Endodermal cell (in vitro differentiated cells): Measurements from ENCODE around the gene ERVH48-1. TPM values are rescaled to one million over a fixed set of nuclear protein-coding genes. Genes with fewer than 3 reads are reported as not detected.
A peak's percentile ranks its signal among the peaks of the same experiment; 100 is the strongest.

Experiments
- DNase-seq: peaks from one replicate; pipeline ENCODE4 v3.0.0-alpha.2; 2017
- H3K27ac ChIP-seq: 2 replicates; pipeline ENCODE4 v1.5.1; 2013; ENCODE audit warnings: mild to moderate bottlenecking, low read depth, low read length, moderate library complexity
- H3K27me3 ChIP-seq: 2 replicates; pipeline ENCODE4 v1.6.1; 2013; ENCODE audit warnings: mild to moderate bottlenecking, low read length, moderate library complexity; ENCODE audit not compliant: insufficient read depth, control insufficient read depth, poor library complexity, severe bottlenecking
- H3K36me3 ChIP-seq: 2 replicates; pipeline ENCODE4 v1.7.0; 2013; ENCODE audit warnings: mild to moderate bottlenecking, low read length, moderate library complexity; ENCODE audit not compliant: control insufficient read depth, insufficient read depth
- H3K4me1 ChIP-seq: one replicate; pipeline ENCODE4 v1.7.0; 2013; ENCODE audit warnings: low read length; ENCODE audit not compliant: control insufficient read depth, insufficient read depth
- H3K4me3 ChIP-seq: 2 replicates; pipeline ENCODE4 v1.5.1; 2013; ENCODE audit warnings: mild to moderate bottlenecking, low read length, moderate library complexity
- H3K9ac ChIP-seq: 2 replicates; pipeline ENCODE4 v1.6.1; 2013; ENCODE audit warnings: mild to moderate bottlenecking, low read length, moderate library complexity; ENCODE audit not compliant: poor library complexity, severe bottlenecking; ENCODE audit errors: extremely low read depth
- H3K9me3 ChIP-seq: 2 replicates; pipeline ENCODE4 v1.6.1; 2013; ENCODE audit warnings: mild to moderate bottlenecking, low read length, moderate library complexity; ENCODE audit not compliant: control insufficient read depth
- H3K27ac Mint-ChIP-seq: 2 replicates; pipeline ENCODE4 v1.8.0; 2020; ENCODE audit warnings: mixed read lengths
- H3K27me3 Mint-ChIP-seq: 2 replicates; pipeline ENCODE4 v1.8.0; 2021; ENCODE audit warnings: mild to moderate bottlenecking, mixed read lengths; ENCODE audit not compliant: insufficient read depth
- H3K36me3 Mint-ChIP-seq: 2 replicates; pipeline ENCODE4 v1.8.0; 2020; ENCODE audit warnings: low read depth, mixed read lengths
- H3K4me1 Mint-ChIP-seq: 2 replicates; pipeline ENCODE4 v1.8.0; 2020; ENCODE audit warnings: mixed read lengths
- H3K4me3 Mint-ChIP-seq: 2 replicates; pipeline ENCODE4 v1.8.0; 2020; ENCODE audit warnings: mild to moderate bottlenecking, moderate library complexity, mixed read lengths
- H3K9me3 Mint-ChIP-seq: 2 replicates; pipeline ENCODE4 v1.8.0; 2020; ENCODE audit warnings: mild to moderate bottlenecking, mixed read lengths
- CTCF ChIP-seq: fragments of 200-600 bp; sonication (generic); conservative IDR thresholded peaks from 2 replicates; pipeline ENCODE4 v1.5.0; 2021; ENCODE audit warnings: antibody characterized with exemption, mild to moderate bottlenecking
- WGBS, 2 experiments: methylation state at CpG; one replicate each; pipeline versions ENCODE4 v1.1.5 to v1.1.7; 2013; ENCODE audit warnings: missing lambda C conversion rate in 2 of 2, mixed read lengths in 1 of 2; ENCODE audit not compliant: insufficient coverage in 1 of 2, insufficient read length in 1 of 2; 5-methylcytosine and 5-hydroxymethylcytosine counted together
- long read RNA-seq, 4 experiments: library from polyadenylated mRNA in 2 of 4; library from RNA in 1 of 4; library from capped mRNA in 1 of 4; stranded (forward) in 3 of 4; unstranded in 1 of 4; transcript quantifications; one replicate each; pipeline ENCODE4 v2.0.0, GENCODE V29; 2020 to 2021; ENCODE audit warnings: inconsistent platforms in 1 of 4
- polyA plus RNA-seq, 2 experiments: library from polyadenylated mRNA; stranded (reverse); fragments of 50-300 nt; gene quantifications; one replicate each; pipeline ENCODE4 v1.2.3, GENCODE V29; 2013
- total RNA-seq, 2 donors: library from RNA; stranded (reverse); fragmentation: NEBNext Ultra II Directional in 1 of 2; extraction: Animal tissue kit (Norgen Biotek cat#: 25700) in 1 of 2; gene quantifications; 2 replicates in 1 of 2; 3 replicates in 1 of 2; pipeline ENCODE4 v1.2.1, GENCODE V29; 2021

ERVH48-1 gene
- total RNA-seq = 100 to 1,000 TPM in 1 of 2 donors, 10 to 100 TPM in 1; 34.0 to 186 TPM
- 15.1 TPM for polyA plus RNA-seq (2013, experiment 1 of 2)
- 15.2 TPM for polyA plus RNA-seq (2013, experiment 2 of 2)
- long read RNA-seq, experiment 1, transcript ERVH48-1-202 (1 exons, 2,094 nt) = minor isoform, 12 of 28 reads
- long read RNA-seq, experiment 1, transcript ERVH48-1-201 (2 exons, 2,790 nt) = major isoform, 14 of 28 reads
- long read RNA-seq, experiment 1, partial matches to known transcripts = 0 of 28 reads
- long read RNA-seq, experiment 1, other reads (novel, unspliced or antisense) = 2 of 28 reads
- long read RNA-seq, experiment 2, transcript ERVH48-1-201 (2 exons, 2,790 nt) = major isoform, 154 of 171 reads
- long read RNA-seq, experiment 2, partial matches to known transcripts = 0 of 171 reads
- long read RNA-seq, experiment 2, other reads (novel, unspliced or antisense) = 16 of 171 reads
- long read RNA-seq, experiment 3, transcript ERVH48-1-202 (1 exons, 2,094 nt) = minor isoform, 25 of 600 reads
- long read RNA-seq, experiment 3, transcript ERVH48-1-201 (2 exons, 2,790 nt) = major isoform, 572 of 600 reads
- long read RNA-seq, experiment 3, partial matches to known transcripts = 0 of 600 reads
- long read RNA-seq, experiment 3, other reads (novel, unspliced or antisense) = 3 of 600 reads
- long read RNA-seq, experiment 4, transcript ERVH48-1-202 (1 exons, 2,094 nt) = minor isoform, 14 of 33 reads
- long read RNA-seq, experiment 4, transcript ERVH48-1-201 (2 exons, 2,790 nt) = major isoform, 18 of 33 reads
- long read RNA-seq, experiment 4, partial matches to known transcripts = 0 of 33 reads
- long read RNA-seq, experiment 4, other reads (novel, unspliced or antisense) = 1 of 33 reads

- Histone ChIP-seq H3K4me3 (peak within 1 kb of the TSS; percentile 76), H3K9ac (peak within 1 kb of the TSS; percentile 47), H3K4me1 (peaks cover 15% of the 10 kb centered on the region), H3K27ac (no peak within 1 kb of the TSS), H3K9me3 (no peaks in the 10 kb centered on the region), H3K36me3 (peaks cover 6% of the 10 kb centered on the region), H3K27me3 (no peaks in the 10 kb centered on the region)
- peaks cover 10% of the 10 kb centered on the region for H3K36me3 Mint-ChIP-seq
- H3K27me3 Mint-ChIP-seq = no peaks in the 10 kb centered on the region
- DNase-seq = peak; percentile 89
- no peak within 1 kb of the TSS for H3K4me3 Mint-ChIP-seq
- peaks cover 5% of the 10 kb centered on the region for H3K9me3 Mint-ChIP-seq
- peak within 1 kb of the TSS; percentile 95 for H3K27ac Mint-ChIP-seq
- peaks cover 30% of the 10 kb centered on the region for H3K4me1 Mint-ChIP-seq
- 90 to 92% methylated on average over 20 to 29 of the region's 29 CpGs for WGBS, 2 experiments
- no peak for TF ChIP-seq CTCF
These were observed at the start of gene ERVH48-1 for GRCh38 chr21:42925114-42925926. Gene ERVH48-1, minus strand, starts transcription at chr21:42925630. Its CDS starts 6,624 bp downstream, at chr21:42919006.

GRCh38 chr21:42973991-42974831 is 48.8 kb upstream of the ERVH48-1 start, which contains the start of gene PKNOX1:
Gene PKNOX1, plus strand, starts transcription at chr21:42974562. Its CDS starts 29,820 bp downstream, at chr21:43004382.
- Mint-ChIP-seq H3K9me3 (no peaks in the 10 kb centered on the region), H3K36me3 (peaks cover 24% of the 10 kb centered on the region), H3K27me3 (no peaks in the 10 kb centered on the region), H3K4me3 (peak within 1 kb of the TSS; percentile 85), H3K4me1 (peaks cover 45% of the 10 kb centered on the region), H3K27ac (peak within 1 kb of the TSS; percentile 94)
- peak within 1 kb of the TSS; percentile 91 for H3K27ac ChIP-seq
- peaks cover 15% of the 10 kb centered on the region for H3K4me1 ChIP-seq
- H3K4me3 ChIP-seq = peak within 1 kb of the TSS; percentile 94
- 0 to 1% methylated on average over 12 to 106 of the region's 106 CpGs for WGBS, 2 experiments
- peaks cover 29% of the 10 kb centered on the region for H3K36me3 ChIP-seq
- peak within 1 kb of the TSS; percentile 90 for H3K9ac ChIP-seq
- TF ChIP-seq CTCF = peak; percentile 21
- H3K27me3 ChIP-seq = no peaks in the 10 kb centered on the region
- DNase-seq = peak; percentile 100
- peaks cover 22% of the 10 kb centered on the region for H3K9me3 ChIP-seq
